IMR-90 (cell line): Measurements from ENCODE around the gene BPGM. TPM values are rescaled to one million over a fixed set of nuclear protein-coding genes. Genes with fewer than 3 reads are reported as not detected.

Experiments
- ATAC-seq: fragments of 200-7000 bp; cut with Tn5 transposase; 2 replicates; pipeline ENCODE4 v1.9.1; 2020; ENCODE audit warnings: low read depth, mild to moderate bottlenecking, moderate library complexity
- BruUV-seq: library from RNA; stranded (reverse); fragments of 400-500 nt; replicated peaks from 2 replicates; lab custom pipeline; 2021; lab: Mats Ljungman, UMichigan
- CTCF ChIA-PET: fragments of 300-600 bp; formaldehyde crosslinking; extraction: SDS; loops from one replicate; lab custom pipeline; 2021; ENCODE audit warnings: antibody characterized with exemption; lab: Yijun Ruan, JAX
- POLR2A ChIA-PET: fragments of 300-600 bp; sonication (Branson Sonifier 250); formaldehyde crosslinking; loops from one replicate; lab custom pipeline; 2022; ENCODE audit warnings: antibody characterized with exemption; ENCODE audit not compliant: unreplicated experiment; lab: Charles Lee
- DNase-seq: peaks from one replicate; pipeline ENCODE4 v3.0.0; 2013
- H2AFZ ChIP-seq: replicated peaks from 2 replicates; pipeline ENCODE3; 2013; ENCODE audit warnings: low read length, mild to moderate bottlenecking; ENCODE audit not compliant: poor library complexity
- H2AK5ac ChIP-seq: 2 replicates; pipeline ENCODE4 v1.6.1; 2013; ENCODE audit warnings: low read depth, low read length, inconsistent platforms
- H2AK9ac ChIP-seq: replicated peaks from 2 replicates; pipeline ENCODE3; 2013; ENCODE audit warnings: mild to moderate bottlenecking, low read depth, low read length, moderate library complexity; ENCODE audit not compliant: poor library complexity
- H2BK120ac ChIP-seq: 2 replicates; pipeline ENCODE4 v1.6.1; 2013; ENCODE audit warnings: low read depth, low read length, inconsistent platforms
- H2BK15ac ChIP-seq: 3 replicates; pipeline ENCODE4 v1.6.1; 2013; ENCODE audit warnings: low read depth, low read length, inconsistent platforms
- H2BK20ac ChIP-seq: 2 replicates; pipeline ENCODE4 v1.6.1; 2013; ENCODE audit warnings: low read depth, mild to moderate bottlenecking, inconsistent platforms, low read length, moderate library complexity
- H2BK5ac ChIP-seq: 2 replicates; pipeline ENCODE4 v1.6.1; 2013; ENCODE audit warnings: mild to moderate bottlenecking, low read depth, low read length, inconsistent platforms; ENCODE audit not compliant: poor library complexity, severe bottlenecking
- H3K14ac ChIP-seq: replicated peaks from 2 replicates; pipeline ENCODE4 v1.6.1; 2013; ENCODE audit warnings: low read depth, low read length, inconsistent platforms
- H3K18ac ChIP-seq: 2 replicates; pipeline ENCODE4 v1.6.1; 2013; ENCODE audit warnings: low read depth, low read length, control low read depth
- H3K23ac ChIP-seq: 2 replicates; pipeline ENCODE4 v1.6.1; 2013; ENCODE audit warnings: low read depth, low read length, inconsistent platforms
- H3K27ac ChIP-seq: 2 replicates; pipeline ENCODE4 v1.5.1; 2013; ENCODE audit warnings: mild to moderate bottlenecking, control low read depth, low read length; ENCODE audit not compliant: insufficient read depth
- H3K27me3 ChIP-seq: 2 replicates; pipeline ENCODE4 v1.6.1; 2013; ENCODE audit warnings: low read length; ENCODE audit not compliant: control insufficient read depth, insufficient read depth
- H3K36me3 ChIP-seq: 2 replicates; pipeline ENCODE4 v1.6.1; 2013; ENCODE audit warnings: low read length, mixed read lengths; ENCODE audit not compliant: control insufficient read depth, insufficient read depth
- H3K4ac ChIP-seq: 2 replicates; pipeline ENCODE4 v1.6.1; 2013; ENCODE audit warnings: low read depth, low read length, inconsistent platforms
- H3K4me1 ChIP-seq: 2 replicates; pipeline ENCODE4 v1.6.1; 2013; ENCODE audit warnings: low read length, mixed read lengths; ENCODE audit not compliant: control insufficient read depth, insufficient read depth
- H3K4me2 ChIP-seq: 2 replicates; pipeline ENCODE4 v1.6.1; 2013; ENCODE audit warnings: low read depth, mild to moderate bottlenecking, control low read depth, low read length, moderate library complexity
- H3K4me3 ChIP-seq: 2 replicates; pipeline ENCODE4 v1.5.1; 2013; ENCODE audit warnings: low read depth, mild to moderate bottlenecking, control low read depth, low read length, moderate library complexity; ENCODE audit not compliant: insufficient read depth
- H3K56ac ChIP-seq: 2 replicates; pipeline ENCODE4 v1.6.1; 2013; ENCODE audit warnings: low read length, inconsistent platforms; ENCODE audit not compliant: insufficient read depth; ENCODE audit errors: extremely low read depth
- H3K79me1 ChIP-seq, 2 experiments: 2 replicates each; pipeline ENCODE4 v1.6.1; 2013; ENCODE audit warnings: low read length in 2 of 2, inconsistent platforms in 1 of 2, low read depth in 1 of 2
- H3K9ac ChIP-seq: 2 replicates; pipeline ENCODE4 v1.6.1; 2013; ENCODE audit warnings: low read depth, low read length, control low read depth
- H3K9me1 ChIP-seq: 2 replicates; pipeline ENCODE4 v1.6.1; 2013; ENCODE audit warnings: low read length, inconsistent platforms; ENCODE audit not compliant: insufficient read depth
- H3K9me3 ChIP-seq: 2 replicates; pipeline ENCODE4 v1.6.1; 2013; ENCODE audit warnings: low read length; ENCODE audit not compliant: control insufficient read depth, insufficient read depth
- H4K20me1 ChIP-seq: 2 replicates; pipeline ENCODE4 v1.6.1; 2013; ENCODE audit warnings: low read length, inconsistent platforms; ENCODE audit not compliant: insufficient read depth
- H4K5ac ChIP-seq: 2 replicates; pipeline ENCODE4 v1.6.1; 2013; ENCODE audit warnings: mild to moderate bottlenecking, low read depth, low read length, control low read depth
- H4K8ac ChIP-seq, 2 experiments: 2 replicates each; pipeline ENCODE4 v1.6.1; 2013; ENCODE audit warnings: low read depth in 2 of 2, low read length in 2 of 2, control low read depth in 1 of 2, inconsistent platforms in 1 of 2
- H4K91ac ChIP-seq: 2 replicates; pipeline ENCODE4 v1.6.1; 2013; ENCODE audit warnings: low read depth, low read length, inconsistent platforms; ENCODE audit not compliant: insufficient read depth
- BHLHE40 ChIP-seq: fragments of 150-350 bp; IDR thresholded peaks from 2 replicates; pipeline ENCODE4 v1.6.1; 2016; ENCODE audit warnings: mild to moderate bottlenecking, low read depth, low read length
- CEBPB ChIP-seq: IDR thresholded peaks from 2 replicates; pipeline ENCODE4 v1.6.1; 2012; ENCODE audit warnings: low read depth, low read length, improper control_type of control experiment
- CHD1 ChIP-seq: IDR thresholded peaks from 2 replicates; pipeline ENCODE4 v1.6.1; 2012; ENCODE audit warnings: low read depth, low read length, improper control_type of control experiment
- FOS ChIP-seq: fragments of 150-350 bp; IDR thresholded peaks from 2 replicates; pipeline ENCODE4 v1.6.1; 2016; ENCODE audit warnings: low read depth, low read length
- MAFK ChIP-seq: IDR thresholded peaks from 2 replicates; pipeline ENCODE4 v1.6.1; 2012; ENCODE audit warnings: low read depth, low read length, improper control_type of control experiment
- MXI1 ChIP-seq: IDR thresholded peaks from 2 replicates; pipeline ENCODE4 v1.6.1; 2012; ENCODE audit warnings: low read depth, mild to moderate bottlenecking, low read length, moderate library complexity, borderline replicate concordance
- POLR2A ChIP-seq: IDR thresholded peaks from 2 replicates; pipeline ENCODE4 v1.6.1; 2012; ENCODE audit warnings: mild to moderate bottlenecking, low read depth, low read length
- RAD21 ChIP-seq: IDR thresholded peaks from 2 replicates; pipeline ENCODE4 v1.6.1; 2012; ENCODE audit warnings: low read length, improper control_type of control experiment
- RCOR1 ChIP-seq: IDR thresholded peaks from 2 replicates; pipeline ENCODE4 v1.6.1; 2012; ENCODE audit warnings: mild to moderate bottlenecking, low read length, improper control_type of control experiment; ENCODE audit not compliant: insufficient replicate concordance
- RFX5 ChIP-seq: IDR thresholded peaks from 2 replicates; pipeline ENCODE4 v1.8.0; 2012; ENCODE audit warnings: low read depth, mild to moderate bottlenecking, low read length, moderate library complexity
- SMC3 ChIP-seq: fragments of 150-350 bp; IDR thresholded peaks from 2 replicates; pipeline ENCODE4 v1.6.1; 2016; ENCODE audit warnings: low read depth, mild to moderate bottlenecking, antibody characterized with exemption, low read length, moderate library complexity
- USF2 ChIP-seq: fragments of 150-350 bp; IDR thresholded peaks from 2 replicates; pipeline ENCODE4 v1.6.1; 2017; ENCODE audit warnings: mild to moderate bottlenecking, antibody characterized with exemption, low read length, low read depth
- WGBS, 2 experiments: methylation state at CpG; one replicate each; pipeline versions ENCODE4 v1.1.5 to v1.1.7; 2013; ENCODE audit warnings: missing lambda C conversion rate in 2 of 2; ENCODE audit not compliant: insufficient read length in 1 of 2; ENCODE audit errors: extremely low coverage in 2 of 2; 5-methylcytosine and 5-hydroxymethylcytosine counted together
- dilution Hi-C: fragments of 300-500 bp; cut with HindIII; formaldehyde crosslinking; loops from one replicate; pipeline ENCODE4 v1.14.3; 2018; ENCODE audit warnings: low sequenced_read_pairs; ENCODE audit not compliant: unreplicated experiment
- in situ Hi-C: fragments of 300-500 bp; cut with MboI; formaldehyde crosslinking; loops from 3 replicates; pipeline ENCODE4 v1.14.3; 2019; ENCODE audit warnings: low sequenced_read_pairs, inconsistent platforms, mixed read lengths
- intact Hi-C: fragments of 100-400 bp; cut with micrococcal nuclease; formaldehyde crosslinking; loops from 2 replicates; pipeline ENCODE4 v1.10.0; 2022
- polyA plus RNA-seq, 3 experiments: library from polyadenylated mRNA; depleted of rRNA; stranded (reverse); fragments of >200 nt; gene quantifications; 2 replicates each; pipeline ENCODE4 v1.2.3, GENCODE V29; 2012; ENCODE audit warnings: low replicate concordance in 1 of 3
- total RNA-seq: library from RNA; depleted of rRNA; stranded (reverse); fragments of >200 nt; gene quantifications from 2 replicates; pipeline ENCODE4 v1.2.3, GENCODE V29; 2012
- TF ChIP-seq, protein P1 (sequence below): fragments of 150-350 bp; IDR thresholded peaks from 2 replicates; pipeline ENCODE4 v1.6.1; 2016; ENCODE audit warnings: low read depth, mild to moderate bottlenecking, low read length, moderate library complexity, borderline replicate concordance
- TF ChIP-seq, protein P2 (sequence below): conservative IDR thresholded peaks from 2 replicates; pipeline ENCODE4 v1.5.1; 2012; ENCODE audit warnings: mild to moderate bottlenecking, low read depth, low read length, improper control_type of control experiment

The BPGM gene
- total and polyA plus RNA-seq, 2 of the 4 experiments (the other 2 are of a cell fraction): 18.8 to 20.0 TPM

DNA sequence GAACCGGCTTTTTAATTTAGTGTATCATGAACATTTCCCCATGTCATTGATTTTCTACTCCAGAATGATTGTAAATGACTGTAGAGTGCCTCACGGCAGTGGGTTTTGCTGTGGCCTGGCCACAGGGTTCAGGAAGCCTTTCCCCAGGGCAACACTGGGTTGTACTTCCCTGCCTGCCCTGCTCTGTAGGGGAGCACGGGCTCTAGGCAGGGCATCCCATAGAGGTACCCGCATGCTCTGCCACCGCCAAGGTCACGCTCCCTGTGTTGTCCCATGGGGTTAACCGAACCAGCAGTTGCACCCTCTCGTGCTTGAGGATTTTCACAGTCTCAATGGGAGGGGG lies 63.8 kb downstream of the BPGM start:
- ChIA-PET POLR2A (no interaction called here), CTCF (no interaction called here)
- H3K4me3 ChIP-seq: no peak overlapping the region
- H4K8ac ChIP-seq: peak overlapping the region; percentile 86 to 87; a peak in 3 of 4 replicates
- H3K27me3 ChIP-seq: no peaks in the 10 kb centered on the region
- no peaks in the 10 kb centered on the region for H3K36me3 ChIP-seq
- no peak overlapping the region for H3K56ac ChIP-seq
- H3K79me1 ChIP-seq: peaks cover 0 to 6% of the 10 kb centered on the region in 2 experiments; a peak in 1 of 4 replicates
- no peak overlapping the region for H3K14ac ChIP-seq
- no peak overlapping the region for H3K23ac ChIP-seq
- no peak overlapping the region for H4K5ac ChIP-seq
- intact Hi-C loops: no loop called here
- H2AK5ac ChIP-seq: peak overlapping the region; percentile 95
- H2BK5ac ChIP-seq: no peak overlapping the region
- DNase-seq (no peak), ATAC-seq (no peak)
- no peak overlapping the region; the same call in 2 of the 3 replicates for H2BK15ac ChIP-seq
- peak overlapping the region; percentile 78 for H2AFZ ChIP-seq
- no peak overlapping the region; the same call in 1 of the 2 replicates for H2BK20ac ChIP-seq
- peaks cover 3% of the 10 kb centered on the region; the same call in 1 of the 2 replicates for H3K9me1 ChIP-seq
- no peak overlapping the region for H3K4me2 ChIP-seq
- no peak overlapping the region for H3K9ac ChIP-seq
- H3K9me3 ChIP-seq: no peaks in the 10 kb centered on the region
- BruUV-seq: no TSS peak
- no CpG with 5 or more reads among the region's 8 CpGs for WGBS, 2 experiments
- in situ Hi-C loops: no loop called here
- H3K27ac ChIP-seq: no peak overlapping the region
- H3K4me1 ChIP-seq: peaks cover 8% of the 10 kb centered on the region; the same call in 1 of the 2 replicates
- dilution Hi-C loops: no loop called here
- H2AK9ac ChIP-seq: no peak overlapping the region
- TF ChIP-seq SMC3 (no peak), RAD21 (no peak), CEBPB (no peak), USF2 (no peak), POLR2A (no peak), FOS (no peak), MXI1 (no peak), BHLHE40 (no peak), CHD1 (no peak), MAFK (no peak), RFX5 (no peak), RCOR1 (no peak)
- TF ChIP-seq, protein P1, sequence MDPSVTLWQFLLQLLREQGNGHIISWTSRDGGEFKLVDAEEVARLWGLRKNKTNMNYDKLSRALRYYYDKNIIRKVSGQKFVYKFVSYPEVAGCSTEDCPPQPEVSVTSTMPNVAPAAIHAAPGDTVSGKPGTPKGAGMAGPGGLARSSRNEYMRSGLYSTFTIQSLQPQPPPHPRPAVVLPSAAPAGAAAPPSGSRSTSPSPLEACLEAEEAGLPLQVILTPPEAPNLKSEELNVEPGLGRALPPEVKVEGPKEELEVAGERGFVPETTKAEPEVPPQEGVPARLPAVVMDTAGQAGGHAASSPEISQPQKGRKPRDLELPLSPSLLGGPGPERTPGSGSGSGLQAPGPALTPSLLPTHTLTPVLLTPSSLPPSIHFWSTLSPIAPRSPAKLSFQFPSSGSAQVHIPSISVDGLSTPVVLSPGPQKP: no peak
- TF ChIP-seq, protein P2, sequence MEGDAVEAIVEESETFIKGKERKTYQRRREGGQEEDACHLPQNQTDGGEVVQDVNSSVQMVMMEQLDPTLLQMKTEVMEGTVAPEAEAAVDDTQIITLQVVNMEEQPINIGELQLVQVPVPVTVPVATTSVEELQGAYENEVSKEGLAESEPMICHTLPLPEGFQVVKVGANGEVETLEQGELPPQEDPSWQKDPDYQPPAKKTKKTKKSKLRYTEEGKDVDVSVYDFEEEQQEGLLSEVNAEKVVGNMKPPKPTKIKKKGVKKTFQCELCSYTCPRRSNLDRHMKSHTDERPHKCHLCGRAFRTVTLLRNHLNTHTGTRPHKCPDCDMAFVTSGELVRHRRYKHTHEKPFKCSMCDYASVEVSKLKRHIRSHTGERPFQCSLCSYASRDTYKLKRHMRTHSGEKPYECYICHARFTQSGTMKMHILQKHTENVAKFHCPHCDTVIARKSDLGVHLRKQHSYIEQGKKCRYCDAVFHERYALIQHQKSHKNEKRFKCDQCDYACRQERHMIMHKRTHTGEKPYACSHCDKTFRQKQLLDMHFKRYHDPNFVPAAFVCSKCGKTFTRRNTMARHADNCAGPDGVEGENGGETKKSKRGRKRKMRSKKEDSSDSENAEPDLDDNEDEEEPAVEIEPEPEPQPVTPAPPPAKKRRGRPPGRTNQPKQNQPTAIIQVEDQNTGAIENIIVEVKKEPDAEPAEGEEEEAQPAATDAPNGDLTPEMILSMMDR: no peak
- H4K91ac ChIP-seq: no peak overlapping the region
- 0 out of 2 replicates have a peak overlapping the region, but pooled peaks have one; percentile 68 for H3K4ac ChIP-seq
- no peaks in the 10 kb centered on the region for H4K20me1 ChIP-seq
- H2BK120ac ChIP-seq: peak overlapping the region; percentile 27; the same call in 1 of the 2 replicates
- H3K18ac ChIP-seq: no peak overlapping the region
